ENCODE data around the gene MOB4. TPM values are rescaled to one million over a fixed set of nuclear protein-coding genes. Genes with fewer than 3 reads are reported as not detected.

The MOB4 gene
- total RNA-seq, 2 donors from 2014 or later, result 17.5 to 27.2 TPM

- Histone ChIP-seq H3K4me3 (no peak overlapping the region), H3K9me3 (peaks cover 13% of the 10 kb centered on the region), H3K36me3 (peaks cover 31% of the 10 kb centered on the region), H3K27ac (no peak overlapping the region), H3K4me1 (ENCODE audit: control insufficient read depth in 1 of 2, low read depth in 2 of 2) (no peaks in the 10 kb centered on the region), H3K27me3 (replicated peaks; ENCODE audit: insufficient read depth) (no peaks in the 10 kb centered on the region)
- TF ChIP-seq CTCF (IDR thresholded peaks at IDR 0.05), result no peak
- no peak for ATAC-seq (ENCODE audit: insufficient number of reproducible peaks, low FRiP score, low read depth)
- DNase-seq (ENCODE audit: low spot score), result no peak
These were observed 29.7 kb upstream of the MOB4 start for GRCh38 chr2:197486175-197486574.

- Histone ChIP-seq H3K36me3 (peaks cover 39% of the 10 kb centered on the region), H3K4me3 (no peak overlapping the region), H3K27me3 (replicated peaks; ENCODE audit: insufficient read depth) (no peaks in the 10 kb centered on the region), H3K9me3 (peaks cover 13% of the 10 kb centered on the region), H3K4me1 (ENCODE audit: control insufficient read depth in 1 of 2, low read depth in 2 of 2) (no peaks in the 10 kb centered on the region), H3K27ac (no peak overlapping the region)
- ATAC-seq (ENCODE audit: insufficient number of reproducible peaks, low FRiP score, low read depth), result no peak
- TF ChIP-seq CTCF (IDR thresholded peaks at IDR 0.05), result no peak
- DNase-seq (ENCODE audit: low spot score), result no peak
These were observed 28.5 kb upstream of the MOB4 start for GRCh38 chr2:197487385-197487784.

GRCh38 chr2:197495433-197496134, 20.3 kb upstream of the MOB4 start:
- no peak overlapping the region for H3K4me3 ChIP-seq
- ATAC-seq (ENCODE audit: insufficient number of reproducible peaks, low FRiP score, low read depth) (no peak), DNase-seq (ENCODE audit: low spot score) (no peak)
- no peaks in the 10 kb centered on the region for H3K9me3 ChIP-seq
- H3K27ac ChIP-seq, result no peak overlapping the region
- no peaks in the 10 kb centered on the region for H3K27me3 ChIP-seq (replicated peaks; ENCODE audit: insufficient read depth)
- H3K4me1 ChIP-seq (ENCODE audit: control insufficient read depth in 1 of 2, low read depth in 2 of 2), result peaks cover 11 to 38% of the 10 kb centered on the region in 2 donors
- TF ChIP-seq CTCF (IDR thresholded peaks at IDR 0.05), result no peak
- peaks cover 50% of the 10 kb centered on the region for H3K36me3 ChIP-seq

GRCh38 chr2:197496695-197497094, 19.2 kb upstream of the MOB4 start:
- no peak for ATAC-seq (ENCODE audit: insufficient number of reproducible peaks, low FRiP score, low read depth)
- H3K27me3 ChIP-seq (replicated peaks; ENCODE audit: insufficient read depth), result no peaks in the 10 kb centered on the region
- H3K27ac ChIP-seq, result no peak overlapping the region
- H3K36me3 ChIP-seq, result peaks cover 44% of the 10 kb centered on the region
- TF ChIP-seq CTCF (IDR thresholded peaks at IDR 0.05), result no peak
- H3K4me1 ChIP-seq (ENCODE audit: control insufficient read depth in 1 of 2, low read depth in 2 of 2), result peaks cover 16 to 46% of the 10 kb centered on the region in 2 donors
- no peak for DNase-seq (ENCODE audit: low spot score)
- H3K9me3 ChIP-seq, result no peaks in the 10 kb centered on the region
- no peak overlapping the region for H3K4me3 ChIP-seq

GRCh38 chr2:197497326-197497725, 18.5 kb upstream of the MOB4 start:
- no peak overlapping the region for H3K27ac ChIP-seq
- peaks cover 22 to 53% of the 10 kb centered on the region in 2 donors for H3K4me1 ChIP-seq (ENCODE audit: control insufficient read depth in 1 of 2, low read depth in 2 of 2)
- no peak for DNase-seq (ENCODE audit: low spot score)
- no peak overlapping the region for H3K4me3 ChIP-seq
- H3K9me3 ChIP-seq, result no peaks in the 10 kb centered on the region
- H3K27me3 ChIP-seq (replicated peaks; ENCODE audit: insufficient read depth), result no peaks in the 10 kb centered on the region
- TF ChIP-seq CTCF (IDR thresholded peaks at IDR 0.05), result no peak
- H3K36me3 ChIP-seq, result peaks cover 38% of the 10 kb centered on the region
- no peak for ATAC-seq (ENCODE audit: insufficient number of reproducible peaks, low FRiP score, low read depth)
